IMR-90 (cell line): ENCODE results near the gene JCAD. TPM values are rescaled to one million over a fixed set of nuclear protein-coding genes. Genes with fewer than 3 reads are reported as not detected.

Source experiments
- ATAC-seq: fragments of 200-7000 bp; cut with Tn5 transposase; 2 replicates; pipeline ENCODE4 v1.9.1; 2020; ENCODE audit warnings: low read depth, mild to moderate bottlenecking, moderate library complexity
- BruUV-seq: library from RNA; stranded (reverse); fragments of 400-500 nt; replicated peaks from 2 replicates; lab custom pipeline; 2021; lab: Mats Ljungman, UMichigan
- CTCF ChIA-PET: fragments of 300-600 bp; formaldehyde crosslinking; extraction: SDS; loops from one replicate; lab custom pipeline; 2021; ENCODE audit warnings: antibody characterized with exemption; lab: Yijun Ruan, JAX
- POLR2A ChIA-PET: fragments of 300-600 bp; sonication (Branson Sonifier 250); formaldehyde crosslinking; loops from one replicate; lab custom pipeline; 2022; ENCODE audit warnings: antibody characterized with exemption; ENCODE audit not compliant: unreplicated experiment; lab: Charles Lee
- DNase-seq: peaks from one replicate; pipeline ENCODE4 v3.0.0; 2013
- H2AFZ ChIP-seq: replicated peaks from 2 replicates; pipeline ENCODE3; 2013; ENCODE audit warnings: low read length, mild to moderate bottlenecking; ENCODE audit not compliant: poor library complexity
- H2AK5ac ChIP-seq: 2 replicates; pipeline ENCODE4 v1.6.1; 2013; ENCODE audit warnings: low read depth, low read length, inconsistent platforms
- H2AK9ac ChIP-seq: replicated peaks from 2 replicates; pipeline ENCODE3; 2013; ENCODE audit warnings: mild to moderate bottlenecking, low read depth, low read length, moderate library complexity; ENCODE audit not compliant: poor library complexity
- H2BK120ac ChIP-seq: 2 replicates; pipeline ENCODE4 v1.6.1; 2013; ENCODE audit warnings: low read depth, low read length, inconsistent platforms
- H2BK15ac ChIP-seq: 3 replicates; pipeline ENCODE4 v1.6.1; 2013; ENCODE audit warnings: low read depth, low read length, inconsistent platforms
- H2BK20ac ChIP-seq: 2 replicates; pipeline ENCODE4 v1.6.1; 2013; ENCODE audit warnings: low read depth, mild to moderate bottlenecking, inconsistent platforms, low read length, moderate library complexity
- H2BK5ac ChIP-seq: 2 replicates; pipeline ENCODE4 v1.6.1; 2013; ENCODE audit warnings: mild to moderate bottlenecking, low read depth, low read length, inconsistent platforms; ENCODE audit not compliant: poor library complexity, severe bottlenecking
- H3K14ac ChIP-seq: replicated peaks from 2 replicates; pipeline ENCODE4 v1.6.1; 2013; ENCODE audit warnings: low read depth, low read length, inconsistent platforms
- H3K18ac ChIP-seq: 2 replicates; pipeline ENCODE4 v1.6.1; 2013; ENCODE audit warnings: low read depth, low read length, control low read depth
- H3K23ac ChIP-seq: 2 replicates; pipeline ENCODE4 v1.6.1; 2013; ENCODE audit warnings: low read depth, low read length, inconsistent platforms
- H3K27ac ChIP-seq: 2 replicates; pipeline ENCODE4 v1.5.1; 2013; ENCODE audit warnings: mild to moderate bottlenecking, control low read depth, low read length; ENCODE audit not compliant: insufficient read depth
- H3K27me3 ChIP-seq: 2 replicates; pipeline ENCODE4 v1.6.1; 2013; ENCODE audit warnings: low read length; ENCODE audit not compliant: control insufficient read depth, insufficient read depth
- H3K36me3 ChIP-seq: 2 replicates; pipeline ENCODE4 v1.6.1; 2013; ENCODE audit warnings: low read length, mixed read lengths; ENCODE audit not compliant: control insufficient read depth, insufficient read depth
- H3K4ac ChIP-seq: 2 replicates; pipeline ENCODE4 v1.6.1; 2013; ENCODE audit warnings: low read depth, low read length, inconsistent platforms
- H3K4me1 ChIP-seq: 2 replicates; pipeline ENCODE4 v1.6.1; 2013; ENCODE audit warnings: low read length, mixed read lengths; ENCODE audit not compliant: control insufficient read depth, insufficient read depth
- H3K4me2 ChIP-seq: 2 replicates; pipeline ENCODE4 v1.6.1; 2013; ENCODE audit warnings: low read depth, mild to moderate bottlenecking, control low read depth, low read length, moderate library complexity
- H3K4me3 ChIP-seq: 2 replicates; pipeline ENCODE4 v1.5.1; 2013; ENCODE audit warnings: low read depth, mild to moderate bottlenecking, control low read depth, low read length, moderate library complexity; ENCODE audit not compliant: insufficient read depth
- H3K56ac ChIP-seq: 2 replicates; pipeline ENCODE4 v1.6.1; 2013; ENCODE audit warnings: low read length, inconsistent platforms; ENCODE audit not compliant: insufficient read depth; ENCODE audit errors: extremely low read depth
- H3K79me1 ChIP-seq, 2 experiments: 2 replicates each; pipeline ENCODE4 v1.6.1; 2013; ENCODE audit warnings: low read length in 2 of 2, inconsistent platforms in 1 of 2, low read depth in 1 of 2
- H3K9ac ChIP-seq: 2 replicates; pipeline ENCODE4 v1.6.1; 2013; ENCODE audit warnings: low read depth, low read length, control low read depth
- H3K9me1 ChIP-seq: 2 replicates; pipeline ENCODE4 v1.6.1; 2013; ENCODE audit warnings: low read length, inconsistent platforms; ENCODE audit not compliant: insufficient read depth
- H3K9me3 ChIP-seq: 2 replicates; pipeline ENCODE4 v1.6.1; 2013; ENCODE audit warnings: low read length; ENCODE audit not compliant: control insufficient read depth, insufficient read depth
- H4K20me1 ChIP-seq: 2 replicates; pipeline ENCODE4 v1.6.1; 2013; ENCODE audit warnings: low read length, inconsistent platforms; ENCODE audit not compliant: insufficient read depth
- H4K5ac ChIP-seq: 2 replicates; pipeline ENCODE4 v1.6.1; 2013; ENCODE audit warnings: mild to moderate bottlenecking, low read depth, low read length, control low read depth
- H4K8ac ChIP-seq, 2 experiments: 2 replicates each; pipeline ENCODE4 v1.6.1; 2013; ENCODE audit warnings: low read depth in 2 of 2, low read length in 2 of 2, control low read depth in 1 of 2, inconsistent platforms in 1 of 2
- H4K91ac ChIP-seq: 2 replicates; pipeline ENCODE4 v1.6.1; 2013; ENCODE audit warnings: low read depth, low read length, inconsistent platforms; ENCODE audit not compliant: insufficient read depth
- CEBPB ChIP-seq: IDR thresholded peaks from 2 replicates; pipeline ENCODE4 v1.6.1; 2012; ENCODE audit warnings: low read depth, low read length, improper control_type of control experiment
- ELK1 ChIP-seq: fragments of 150-350 bp; IDR thresholded peaks from 2 replicates; pipeline ENCODE4 v1.6.1; 2016; ENCODE audit warnings: low read depth, mild to moderate bottlenecking, low read length, moderate library complexity, borderline replicate concordance
- FOS ChIP-seq: fragments of 150-350 bp; IDR thresholded peaks from 2 replicates; pipeline ENCODE4 v1.6.1; 2016; ENCODE audit warnings: low read depth, low read length
- MXI1 ChIP-seq: IDR thresholded peaks from 2 replicates; pipeline ENCODE4 v1.6.1; 2012; ENCODE audit warnings: low read depth, mild to moderate bottlenecking, low read length, moderate library complexity, borderline replicate concordance
- NFE2L2 ChIP-seq: fragments of 150-350 bp; IDR thresholded peaks from 2 replicates; pipeline ENCODE4 v1.6.1; 2016; ENCODE audit warnings: low read depth, mild to moderate bottlenecking, low read length
- WGBS, 2 experiments: methylation state at CpG; one replicate each; pipeline versions ENCODE4 v1.1.5 to v1.1.7; 2013; ENCODE audit warnings: missing lambda C conversion rate in 2 of 2; ENCODE audit not compliant: insufficient read length in 1 of 2; ENCODE audit errors: extremely low coverage in 2 of 2; 5-methylcytosine and 5-hydroxymethylcytosine counted together
- dilution Hi-C: fragments of 300-500 bp; cut with HindIII; formaldehyde crosslinking; loops from one replicate; pipeline ENCODE4 v1.14.3; 2018; ENCODE audit warnings: low sequenced_read_pairs; ENCODE audit not compliant: unreplicated experiment
- in situ Hi-C: fragments of 300-500 bp; cut with MboI; formaldehyde crosslinking; loops from 3 replicates; pipeline ENCODE4 v1.14.3; 2019; ENCODE audit warnings: low sequenced_read_pairs, inconsistent platforms, mixed read lengths
- intact Hi-C: fragments of 100-400 bp; cut with micrococcal nuclease; formaldehyde crosslinking; loops from 2 replicates; pipeline ENCODE4 v1.10.0; 2022
- polyA plus RNA-seq, 3 experiments: library from polyadenylated mRNA; depleted of rRNA; stranded (reverse); fragments of >200 nt; gene quantifications; 2 replicates each; pipeline ENCODE4 v1.2.3, GENCODE V29; 2012; ENCODE audit warnings: low replicate concordance in 1 of 3
- total RNA-seq: library from RNA; depleted of rRNA; stranded (reverse); fragments of >200 nt; gene quantifications from 2 replicates; pipeline ENCODE4 v1.2.3, GENCODE V29; 2012

The JCAD gene
- total and polyA plus RNA-seq, 2 of the 4 experiments (the other 2 are of a cell fraction) = 15.9 to 16.8 TPM

GRCh38 chr10:30096564-30096963 is 37.2 kb upstream of the JCAD start:
- no TSS peak for BruUV-seq
- POLR2A ChIA-PET = no interaction called here
- H2BK5ac ChIP-seq = no peak overlapping the region
- H3K79me1 ChIP-seq = no peaks in the 10 kb centered on the region
- TF ChIP-seq CEBPB = no peak
- no peak for TF ChIP-seq FOS
- no peak for TF ChIP-seq NFE2L2
- no peak for TF ChIP-seq ELK1
- no peak for TF ChIP-seq MXI1
- H2BK20ac ChIP-seq = no peak overlapping the region
- H3K4me3 ChIP-seq = no peak overlapping the region
- H3K14ac ChIP-seq = no peak overlapping the region
- H4K20me1 ChIP-seq = peaks cover 3% of the 10 kb centered on the region; the same call in 1 of the 2 replicates
- H2AK5ac ChIP-seq = no peak overlapping the region
- in situ Hi-C loops (no loop called here), intact Hi-C loops (no loop called here), dilution Hi-C loops (no loop called here)
- ATAC-seq (no peak), DNase-seq (no peak)
- H4K5ac ChIP-seq = no peak overlapping the region
- H3K4me2 ChIP-seq = no peak overlapping the region
- H3K9me3 ChIP-seq = no peaks in the 10 kb centered on the region
- CTCF ChIA-PET = interaction anchor here (1.6 kb wide), 1 partner anchor 13 kb away, joined by 3 read pairs; no protein-coding TSS in a partner anchor
- no peak overlapping the region for H3K4ac ChIP-seq
- H3K18ac ChIP-seq = no peak overlapping the region
- H4K91ac ChIP-seq = no peak overlapping the region
- no peak overlapping the region for H3K23ac ChIP-seq
- H3K56ac ChIP-seq = no peak overlapping the region
- WGBS, 2 experiments = no CpG with 5 or more reads among the region's 4 CpGs
- H3K9ac ChIP-seq = no peak overlapping the region
- H2AK9ac ChIP-seq = no peak overlapping the region
- no peak overlapping the region for H3K27ac ChIP-seq
- no peaks in the 10 kb centered on the region for H3K36me3 ChIP-seq
- peaks cover 1% of the 10 kb centered on the region; the same call in 1 of the 2 replicates for H3K27me3 ChIP-seq
- peaks cover 3% of the 10 kb centered on the region; the same call in 1 of the 2 replicates for H3K9me1 ChIP-seq
- H2AFZ ChIP-seq = no peak overlapping the region
- no peak overlapping the region for H2BK120ac ChIP-seq
- H3K4me1 ChIP-seq = peaks cover 3% of the 10 kb centered on the region
- H2BK15ac ChIP-seq = no peak overlapping the region
- no peak overlapping the region for H4K8ac ChIP-seq
